SK-N-SH treated with all-trans-retinoic acid at 6 μM for 48 hours (cell line): ENCODE data around the gene SPEF1.

Experiments
- ATAC-seq: fragments of 200-7000 bp; cut with Tn5 transposase; 3 replicates; pipeline ENCODE4 v1.9.1; 2020; ENCODE audit warnings: mild to moderate bottlenecking, moderate library complexity
- CSDC2 ChIP-seq: fragments of 250-450 bp; sonication (Bioruptor Pico); IDR thresholded peaks from 2 replicates; pipeline ENCODE4 v1.5.0; 2020; ENCODE audit warnings: mild to moderate bottlenecking, moderate library complexity
- ESRRG ChIP-seq: fragments of 250-450 bp; sonication (Bioruptor Pico); IDR thresholded peaks from 2 replicates; pipeline ENCODE4 v1.6.1; 2021; ENCODE audit warnings: mild to moderate bottlenecking
- GLIS3 ChIP-seq: fragments of 250-450 bp; sonication (Bioruptor Pico); IDR thresholded peaks from 2 replicates; pipeline ENCODE4 v1.5.0; 2020; ENCODE audit warnings: mild to moderate bottlenecking, moderate library complexity
- ISL1 ChIP-seq: fragments of 250-450 bp; sonication (Bioruptor Pico); IDR thresholded peaks from 2 replicates; pipeline ENCODE4 v2.1.2; 2022; ENCODE audit warnings: mild to moderate bottlenecking, moderate library complexity
- OSR1 ChIP-seq: fragments of 250-450 bp; sonication (Bioruptor Pico); IDR thresholded peaks from 2 replicates; pipeline ENCODE4 v1.8.0; 2022; ENCODE audit warnings: moderate library complexity, mild to moderate bottlenecking, inconsistent platforms
- PATZ1 ChIP-seq: fragments of 250-450 bp; sonication (Bioruptor Pico); IDR thresholded peaks from 2 replicates; pipeline ENCODE4 v1.8.0; 2020; ENCODE audit warnings: mild to moderate bottlenecking, moderate library complexity, borderline replicate concordance
- PPARA ChIP-seq: fragments of 250-450 bp; sonication (Bioruptor Pico); IDR thresholded peaks from 2 replicates; pipeline ENCODE4 v1.5.0; 2020; ENCODE audit warnings: mild to moderate bottlenecking, borderline replicate concordance
- TCF4 ChIP-seq: fragments of 250-450 bp; sonication (Bioruptor Pico); IDR thresholded peaks from 2 replicates; pipeline ENCODE4 v1.8.0; 2021; ENCODE audit warnings: mild to moderate bottlenecking, moderate library complexity, borderline replicate concordance
- ZC3H10 ChIP-seq: fragments of 250-450 bp; sonication (Bioruptor Pico); IDR thresholded peaks from 2 replicates; pipeline ENCODE4 v1.5.1; 2021; ENCODE audit warnings: mild to moderate bottlenecking, moderate library complexity
- ZFP30 ChIP-seq: fragments of 450-650 bp; formaldehyde crosslinking; IDR thresholded peaks from 2 replicates; pipeline ENCODE4 v1.5.0; 2022; ENCODE audit warnings: mild to moderate bottlenecking, moderate library complexity
- ZNF70 ChIP-seq: fragments of 450-650 bp; formaldehyde crosslinking; IDR thresholded peaks from 2 replicates; pipeline ENCODE4 v1.5.0; 2020; ENCODE audit warnings: mild to moderate bottlenecking, moderate library complexity
- TF ChIP-seq, protein P1 (sequence below): fragments of 250-450 bp; sonication (Bioruptor Pico); IDR thresholded peaks from 2 replicates; pipeline ENCODE4 v1.5.1; 2021; ENCODE audit warnings: mild to moderate bottlenecking, moderate library complexity
- TF ChIP-seq, protein P2 (sequence below): fragments of 250-450 bp; sonication (Bioruptor Pico); IDR thresholded peaks from 2 replicates; pipeline ENCODE4 v1.5.1; 2020; ENCODE audit warnings: low read depth, mild to moderate bottlenecking, moderate library complexity
- TF ChIP-seq, protein P3 (sequence below): fragments of 250-450 bp; sonication (Bioruptor Pico); IDR thresholded peaks from 2 replicates; pipeline ENCODE4 v1.8.0; 2021; ENCODE audit warnings: low read depth, mild to moderate bottlenecking, moderate library complexity, borderline replicate concordance
- TF ChIP-seq, protein P4 (sequence below): fragments of 250-450 bp; sonication (Bioruptor Pico); IDR thresholded peaks from 2 replicates; pipeline ENCODE4 v1.5.0; 2020; ENCODE audit warnings: mild to moderate bottlenecking, moderate library complexity

Gene SPEF1

GRCh38 chr20:3825526-3825925 is 44.3 kb upstream of the SPEF1 start:
- ATAC-seq, result no peak
- no peak for TF ChIP-seq PPARA (CRISPR knock-in tag)
- TF ChIP-seq ZNF70 (CRISPR knock-in tag), result no peak
- no peak for TF ChIP-seq ZFP30 (CRISPR knock-in tag)
- no peak for TF ChIP-seq ISL1 (CRISPR knock-in tag)
- TF ChIP-seq, protein P1, sequence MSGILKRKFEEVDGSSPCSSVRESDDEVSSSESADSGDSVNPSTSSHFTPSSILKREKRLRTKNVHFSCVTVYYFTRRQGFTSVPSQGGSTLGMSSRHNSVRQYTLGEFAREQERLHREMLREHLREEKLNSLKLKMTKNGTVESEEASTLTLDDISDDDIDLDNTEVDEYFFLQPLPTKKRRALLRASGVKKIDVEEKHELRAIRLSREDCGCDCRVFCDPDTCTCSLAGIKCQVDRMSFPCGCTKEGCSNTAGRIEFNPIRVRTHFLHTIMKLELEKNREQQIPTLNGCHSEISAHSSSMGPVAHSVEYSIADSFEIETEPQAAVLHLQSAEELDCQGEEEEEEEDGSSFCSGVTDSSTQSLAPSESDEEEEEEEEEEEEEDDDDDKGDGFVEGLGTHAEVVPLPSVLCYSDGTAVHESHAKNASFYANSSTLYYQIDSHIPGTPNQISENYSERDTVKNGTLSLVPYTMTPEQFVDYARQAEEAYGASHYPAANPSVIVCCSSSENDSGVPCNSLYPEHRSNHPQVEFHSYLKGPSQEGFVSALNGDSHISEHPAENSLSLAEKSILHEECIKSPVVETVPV (CRISPR knock-in tag), result no peak
- TF ChIP-seq, protein P2, sequence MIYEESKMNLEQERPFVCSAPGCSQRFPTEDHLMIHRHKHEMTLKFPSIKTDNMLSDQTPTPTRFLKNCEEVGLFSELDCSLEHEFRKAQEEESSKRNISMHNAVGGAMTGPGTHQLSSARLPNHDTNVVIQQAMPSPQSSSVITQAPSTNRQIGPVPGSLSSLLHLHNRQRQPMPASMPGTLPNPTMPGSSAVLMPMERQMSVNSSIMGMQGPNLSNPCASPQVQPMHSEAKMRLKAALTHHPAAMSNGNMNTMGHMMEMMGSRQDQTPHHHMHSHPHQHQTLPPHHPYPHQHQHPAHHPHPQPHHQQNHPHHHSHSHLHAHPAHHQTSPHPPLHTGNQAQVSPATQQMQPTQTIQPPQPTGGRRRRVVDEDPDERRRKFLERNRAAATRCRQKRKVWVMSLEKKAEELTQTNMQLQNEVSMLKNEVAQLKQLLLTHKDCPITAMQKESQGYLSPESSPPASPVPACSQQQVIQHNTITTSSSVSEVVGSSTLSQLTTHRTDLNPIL (CRISPR knock-in tag), result no peak
- TF ChIP-seq, protein P3, sequence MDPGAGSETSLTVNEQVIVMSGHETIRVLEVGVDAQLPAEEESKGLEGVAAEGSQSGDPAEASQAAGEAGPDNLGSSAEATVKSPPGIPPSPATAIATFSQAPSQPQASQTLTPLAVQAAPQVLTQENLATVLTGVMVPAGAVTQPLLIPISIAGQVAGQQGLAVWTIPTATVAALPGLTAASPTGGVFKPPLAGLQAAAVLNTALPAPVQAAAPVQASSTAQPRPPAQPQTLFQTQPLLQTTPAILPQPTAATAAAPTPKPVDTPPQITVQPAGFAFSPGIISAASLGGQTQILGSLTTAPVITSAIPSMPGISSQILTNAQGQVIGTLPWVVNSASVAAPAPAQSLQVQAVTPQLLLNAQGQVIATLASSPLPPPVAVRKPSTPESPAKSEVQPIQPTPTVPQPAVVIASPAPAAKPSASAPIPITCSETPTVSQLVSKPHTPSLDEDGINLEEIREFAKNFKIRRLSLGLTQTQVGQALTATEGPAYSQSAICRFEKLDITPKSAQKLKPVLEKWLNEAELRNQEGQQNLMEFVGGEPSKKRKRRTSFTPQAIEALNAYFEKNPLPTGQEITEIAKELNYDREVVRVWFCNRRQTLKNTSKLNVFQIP (CRISPR knock-in tag), result no peak
- no peak for TF ChIP-seq TCF4
- no peak for TF ChIP-seq PATZ1
- TF ChIP-seq, all 23 proteins: peak for 0

GRCh38 chr20:3823881-3824280 is 42.6 kb upstream of the SPEF1 start:
- TF ChIP-seq OSR1, result no peak
- TF ChIP-seq, protein P3 (CRISPR knock-in tag), result no peak
- TF ChIP-seq PATZ1, result no peak
- TF ChIP-seq, protein P4, sequence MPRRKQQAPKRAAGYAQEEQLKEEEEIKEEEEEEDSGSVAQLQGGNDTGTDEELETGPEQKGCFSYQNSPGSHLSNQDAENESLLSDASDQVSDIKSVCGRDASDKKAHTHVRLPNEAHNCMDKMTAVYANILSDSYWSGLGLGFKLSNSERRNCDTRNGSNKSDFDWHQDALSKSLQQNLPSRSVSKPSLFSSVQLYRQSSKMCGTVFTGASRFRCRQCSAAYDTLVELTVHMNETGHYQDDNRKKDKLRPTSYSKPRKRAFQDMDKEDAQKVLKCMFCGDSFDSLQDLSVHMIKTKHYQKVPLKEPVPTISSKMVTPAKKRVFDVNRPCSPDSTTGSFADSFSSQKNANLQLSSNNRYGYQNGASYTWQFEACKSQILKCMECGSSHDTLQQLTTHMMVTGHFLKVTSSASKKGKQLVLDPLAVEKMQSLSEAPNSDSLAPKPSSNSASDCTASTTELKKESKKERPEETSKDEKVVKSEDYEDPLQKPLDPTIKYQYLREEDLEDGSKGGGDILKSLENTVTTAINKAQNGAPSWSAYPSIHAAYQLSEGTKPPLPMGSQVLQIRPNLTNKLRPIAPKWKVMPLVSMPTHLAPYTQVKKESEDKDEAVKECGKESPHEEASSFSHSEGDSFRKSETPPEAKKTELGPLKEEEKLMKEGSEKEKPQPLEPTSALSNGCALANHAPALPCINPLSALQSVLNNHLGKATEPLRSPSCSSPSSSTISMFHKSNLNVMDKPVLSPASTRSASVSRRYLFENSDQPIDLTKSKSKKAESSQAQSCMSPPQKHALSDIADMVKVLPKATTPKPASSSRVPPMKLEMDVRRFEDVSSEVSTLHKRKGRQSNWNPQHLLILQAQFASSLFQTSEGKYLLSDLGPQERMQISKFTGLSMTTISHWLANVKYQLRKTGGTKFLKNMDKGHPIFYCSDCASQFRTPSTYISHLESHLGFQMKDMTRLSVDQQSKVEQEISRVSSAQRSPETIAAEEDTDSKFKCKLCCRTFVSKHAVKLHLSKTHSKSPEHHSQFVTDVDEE (CRISPR knock-in tag), result no peak
- TF ChIP-seq GLIS3 (CRISPR knock-in tag), result no peak
- no peak for TF ChIP-seq ISL1 (CRISPR knock-in tag)
- TF ChIP-seq ESRRG (CRISPR knock-in tag), result no peak
- no peak for TF ChIP-seq ZC3H10
- TF ChIP-seq, protein P1 (CRISPR knock-in tag), result no peak
- no peak for TF ChIP-seq PPARA (CRISPR knock-in tag)
- TF ChIP-seq CSDC2, result no peak
- no peak for TF ChIP-seq ZNF70 (CRISPR knock-in tag)
- ATAC-seq, result no peak
